Neural cell (in vitro differentiated cells): ENCODE data around the gene RAD9A. TPM values are rescaled to one million over a fixed set of nuclear protein-coding genes. Genes with fewer than 3 reads are reported as not detected.
"Not testable (repeated sequence)": the region's sequence is repeated elsewhere in the genome, so short reads cannot be mapped to it uniquely, and the experiment has no call there.

Source experiments
- H2AFZ ChIP-seq: fragments of 200-600, 300-800 bp; sonication (generic), shearing (Covaris generic); 2 replicates; pipeline ENCODE4 v1.6.0; 2014; ENCODE audit warnings: low read depth, mild to moderate bottlenecking, antibody characterized with exemption, low read length, moderate library complexity
- H3F3A ChIP-seq: fragments of 200-600 bp; shearing (Covaris generic); 2 replicates; pipeline ENCODE4 v1.6.1; 2016; ENCODE audit warnings: mild to moderate bottlenecking, moderate library complexity, mixed read lengths, antibody characterized with exemption, low read length; ENCODE audit not compliant: insufficient read depth, poor library complexity, severe bottlenecking
- H3K27ac ChIP-seq: fragments of 200-600, 300-800 bp; sonication (generic), shearing (Covaris generic); 2 replicates; pipeline ENCODE4 v1.5.1; 2014; ENCODE audit warnings: mild to moderate bottlenecking, low read length, moderate library complexity
- H3K27me3 ChIP-seq: fragments of 300-800, 200-600 bp; sonication (generic), shearing (Covaris generic); 2 replicates; pipeline ENCODE4 v1.6.0; 2014; ENCODE audit warnings: mild to moderate bottlenecking, low read depth, low read length, moderate library complexity; ENCODE audit not compliant: insufficient read depth
- H3K36me3 ChIP-seq: fragments of 300-800, 200-600 bp; sonication (generic), shearing (Covaris generic); 2 replicates; pipeline ENCODE4 v1.5.1; 2014; ENCODE audit warnings: mild to moderate bottlenecking, antibody characterized with exemption, low read length, moderate library complexity; ENCODE audit not compliant: insufficient read depth
- H3K4me2 ChIP-seq: fragments of 300-800, 200-600 bp; sonication (generic), shearing (Covaris generic); 2 replicates; pipeline ENCODE4 v1.6.0; 2014; ENCODE audit warnings: mild to moderate bottlenecking, low read length
- H3K4me3 ChIP-seq: fragments of 300-800, 200-600 bp; sonication (generic), shearing (Covaris generic); 2 replicates; pipeline ENCODE4 v1.5.1; 2014; ENCODE audit warnings: mild to moderate bottlenecking, low read length, moderate library complexity
- H3K79me2 ChIP-seq: fragments of 200-600 bp; shearing (Covaris generic); replicated peaks from 2 replicates; pipeline ENCODE4 v1.6.0; 2014; ENCODE audit warnings: mild to moderate bottlenecking, low read length, moderate library complexity; ENCODE audit not compliant: insufficient read depth
- H3K9ac ChIP-seq: fragments of 300-800, 200-600 bp; sonication (generic), shearing (Covaris generic); 2 replicates; pipeline ENCODE4 v1.6.1; 2016; ENCODE audit warnings: mild to moderate bottlenecking, low read length, mixed read lengths
- H3K9me2 ChIP-seq: fragments of 200-600 bp; shearing (Covaris generic); 2 replicates; pipeline ENCODE4 v1.6.1; 2016; ENCODE audit warnings: mild to moderate bottlenecking, low read length, mixed read lengths; ENCODE audit not compliant: insufficient read depth
- H3K9me3 ChIP-seq: fragments of 200-600, 300-800 bp; sonication (generic), shearing (Covaris generic); 2 replicates; pipeline ENCODE4 v1.6.1; 2016; ENCODE audit warnings: mild to moderate bottlenecking, mixed run types, low read length, moderate library complexity, mixed read lengths
- H4K20me1 ChIP-seq: fragments of 200-600 bp; shearing (Covaris generic); 2 replicates; pipeline ENCODE4 v1.6.1; 2016; ENCODE audit warnings: mild to moderate bottlenecking, mixed run types; ENCODE audit not compliant: insufficient read depth
- EP300 ChIP-seq: fragments of 450-650 bp; conservative IDR thresholded peaks from 2 replicates; pipeline ENCODE4 v1.6.1; 2014; ENCODE audit warnings: antibody characterized with exemption, mild to moderate bottlenecking, moderate library complexity; ENCODE audit not compliant: poor library complexity, severe bottlenecking
- EZH2 ChIP-seq: fragments of 200-600, 300-800 bp; shearing (Covaris generic), sonication (generic); IDR thresholded peaks from 2 replicates; pipeline ENCODE4 v1.6.1; 2014; ENCODE audit warnings: antibody characterized with exemption, low read length, borderline replicate concordance, mild to moderate bottlenecking; ENCODE audit not compliant: insufficient read depth, poor library complexity, severe bottlenecking
- MXI1 ChIP-seq: fragments of 450-650 bp; conservative IDR thresholded peaks from 2 replicates; pipeline ENCODE4 v1.6.1; 2014; ENCODE audit warnings: antibody characterized with exemption, mild to moderate bottlenecking; ENCODE audit not compliant: poor library complexity, severe bottlenecking
- POLR2AphosphoS5 ChIP-seq: IDR thresholded peaks from 2 replicates; pipeline ENCODE4 v1.6.1; 2012
- RAD21 ChIP-seq: fragments of 450-650 bp; conservative IDR thresholded peaks from 2 replicates; pipeline ENCODE4 v1.6.1; 2014; ENCODE audit warnings: antibody characterized with exemption, mild to moderate bottlenecking, moderate library complexity
- SMC3 ChIP-seq: fragments of 450-650 bp; conservative IDR thresholded peaks from 2 replicates; pipeline ENCODE4 v1.6.1; 2014; ENCODE audit warnings: antibody characterized with exemption, mild to moderate bottlenecking, moderate library complexity; ENCODE audit not compliant: poor library complexity
- TAF1 ChIP-seq: IDR thresholded peaks from 2 replicates; pipeline ENCODE4 v1.6.1; 2012; ENCODE audit warnings: low read depth
- polyA plus RNA-seq: library from polyadenylated mRNA; depleted of rRNA; stranded (reverse); fragments of >200 nt; gene quantifications from 2 replicates; pipeline ENCODE4 v1.2.3, GENCODE V29; 2014
- TF ChIP-seq, protein P1 (sequence below): IDR thresholded peaks from 2 replicates; pipeline ENCODE4 v1.6.1; 2012; ENCODE audit warnings: borderline replicate concordance
- TF ChIP-seq, protein P2 (sequence below): fragments of 450-650 bp; IDR thresholded peaks from 2 replicates; pipeline ENCODE4 v1.5.1; 2014; ENCODE audit warnings: antibody characterized with exemption, mild to moderate bottlenecking, moderate library complexity; ENCODE audit not compliant: poor library complexity, severe bottlenecking

The RAD9A gene
- polyA plus RNA-seq, 1 donor from 2014 or later = 59.6 TPM

DNA sequence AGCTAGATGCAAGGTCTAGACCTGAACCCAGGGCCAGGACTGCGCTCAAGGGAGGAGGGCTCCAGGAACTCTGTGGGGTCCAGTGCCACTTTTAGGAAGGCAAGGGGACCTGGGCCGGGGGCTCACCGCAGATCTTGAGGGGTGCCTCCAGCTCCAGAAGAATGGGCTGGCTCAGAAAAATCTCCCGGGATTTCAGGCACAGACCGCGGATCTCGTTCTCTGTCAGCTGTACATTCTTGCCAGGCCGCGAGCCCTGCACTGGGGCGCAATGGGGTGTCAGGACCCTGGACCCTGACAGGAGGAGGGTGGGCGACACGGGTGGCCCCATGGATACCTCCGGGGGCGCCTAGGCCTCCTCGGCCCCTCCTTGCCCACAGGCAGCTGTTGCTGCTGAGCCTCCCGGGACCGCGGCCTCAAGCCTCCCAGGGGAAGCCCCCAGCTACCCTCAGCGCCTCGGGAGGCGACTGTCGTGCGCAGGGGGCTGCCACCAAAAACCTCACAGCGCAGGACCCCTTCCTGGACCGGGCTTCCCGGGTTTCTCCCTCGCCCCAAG, 9.2 kb downstream of the RAD9A start:
- peaks cover 11% of the 10 kb centered on the region for H3K79me2 ChIP-seq
- no peaks in the 10 kb centered on the region for H3K9me3 ChIP-seq
- peak overlapping the region; percentile 85 for H3K9ac ChIP-seq
- H3K27ac ChIP-seq = peak overlapping the region; percentile 24
- no peaks in the 10 kb centered on the region for H3F3A ChIP-seq
- peak overlapping the region; percentile 98 for H3K4me3 ChIP-seq
- no peak for TF ChIP-seq MXI1
- TF ChIP-seq EZH2 = no peak
- no peaks in the 10 kb centered on the region for H3K36me3 ChIP-seq
- H4K20me1 ChIP-seq = no peaks in the 10 kb centered on the region
- no peaks in the 10 kb centered on the region for H3K27me3 ChIP-seq
- H2AFZ ChIP-seq = no peak overlapping the region
- peak overlapping the region; percentile 78 for H3K4me2 ChIP-seq
- H3K9me2 ChIP-seq = no peaks in the 10 kb centered on the region

DNA sequence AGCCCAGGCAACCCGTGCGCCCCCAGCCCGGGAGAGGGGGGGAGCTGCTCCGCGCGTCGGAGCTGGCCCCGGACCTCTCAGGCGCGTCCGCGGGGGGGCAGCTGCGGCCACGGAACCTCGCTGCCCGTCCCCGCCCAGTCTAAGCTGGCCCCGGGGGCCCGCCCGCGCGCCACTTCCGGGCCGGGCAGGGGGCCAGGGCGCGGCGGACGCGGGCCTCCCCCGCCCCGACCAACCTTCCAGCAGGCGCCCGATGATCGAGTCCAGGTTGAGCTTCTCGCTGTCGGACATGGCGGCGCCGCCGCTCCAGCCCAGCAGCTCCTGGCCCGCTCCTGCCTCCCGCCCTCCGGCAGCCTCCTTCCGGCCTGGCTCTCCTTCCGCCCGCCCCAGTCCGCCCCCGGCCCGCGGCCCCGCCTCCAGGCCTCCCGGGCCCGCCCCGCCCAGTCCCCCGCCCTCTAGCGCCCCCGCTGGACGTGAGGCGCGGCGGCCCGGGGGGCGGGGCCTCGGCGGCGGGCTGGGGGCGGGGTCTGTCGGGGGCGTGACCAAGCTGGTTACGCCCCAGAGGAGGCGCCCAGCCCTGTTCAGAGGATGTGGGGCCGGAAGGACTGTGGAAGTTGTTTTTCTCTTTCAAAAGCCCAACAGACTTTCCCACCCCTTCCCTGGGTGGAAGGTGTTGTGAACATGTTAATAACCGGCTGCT, 9.9 kb downstream of the RAD9A start, which contains the start of gene PPP1CA:
PPP1CA (minus strand) TSS at position 364 of the 697 bp plus-strand sequence; CDS start at position 288, 76 bp downstream.
- H3K9ac ChIP-seq = peak within 1 kb of the TSS; percentile 85
- TF ChIP-seq, protein P1, sequence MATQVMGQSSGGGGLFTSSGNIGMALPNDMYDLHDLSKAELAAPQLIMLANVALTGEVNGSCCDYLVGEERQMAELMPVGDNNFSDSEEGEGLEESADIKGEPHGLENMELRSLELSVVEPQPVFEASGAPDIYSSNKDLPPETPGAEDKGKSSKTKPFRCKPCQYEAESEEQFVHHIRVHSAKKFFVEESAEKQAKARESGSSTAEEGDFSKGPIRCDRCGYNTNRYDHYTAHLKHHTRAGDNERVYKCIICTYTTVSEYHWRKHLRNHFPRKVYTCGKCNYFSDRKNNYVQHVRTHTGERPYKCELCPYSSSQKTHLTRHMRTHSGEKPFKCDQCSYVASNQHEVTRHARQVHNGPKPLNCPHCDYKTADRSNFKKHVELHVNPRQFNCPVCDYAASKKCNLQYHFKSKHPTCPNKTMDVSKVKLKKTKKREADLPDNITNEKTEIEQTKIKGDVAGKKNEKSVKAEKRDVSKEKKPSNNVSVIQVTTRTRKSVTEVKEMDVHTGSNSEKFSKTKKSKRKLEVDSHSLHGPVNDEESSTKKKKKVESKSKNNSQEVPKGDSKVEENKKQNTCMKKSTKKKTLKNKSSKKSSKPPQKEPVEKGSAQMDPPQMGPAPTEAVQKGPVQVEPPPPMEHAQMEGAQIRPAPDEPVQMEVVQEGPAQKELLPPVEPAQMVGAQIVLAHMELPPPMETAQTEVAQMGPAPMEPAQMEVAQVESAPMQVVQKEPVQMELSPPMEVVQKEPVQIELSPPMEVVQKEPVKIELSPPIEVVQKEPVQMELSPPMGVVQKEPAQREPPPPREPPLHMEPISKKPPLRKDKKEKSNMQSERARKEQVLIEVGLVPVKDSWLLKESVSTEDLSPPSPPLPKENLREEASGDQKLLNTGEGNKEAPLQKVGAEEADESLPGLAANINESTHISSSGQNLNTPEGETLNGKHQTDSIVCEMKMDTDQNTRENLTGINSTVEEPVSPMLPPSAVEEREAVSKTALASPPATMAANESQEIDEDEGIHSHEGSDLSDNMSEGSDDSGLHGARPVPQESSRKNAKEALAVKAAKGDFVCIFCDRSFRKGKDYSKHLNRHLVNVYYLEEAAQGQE = no peak
- TF ChIP-seq SMC3 (peak; percentile 49), MXI1 (peak; percentile 70), RAD21 (peak; percentile 43), TAF1 (no peak), POLR2AphosphoS5 (peak; percentile 83), EZH2 (no peak), EP300 (no peak)
- TF ChIP-seq, protein P2, sequence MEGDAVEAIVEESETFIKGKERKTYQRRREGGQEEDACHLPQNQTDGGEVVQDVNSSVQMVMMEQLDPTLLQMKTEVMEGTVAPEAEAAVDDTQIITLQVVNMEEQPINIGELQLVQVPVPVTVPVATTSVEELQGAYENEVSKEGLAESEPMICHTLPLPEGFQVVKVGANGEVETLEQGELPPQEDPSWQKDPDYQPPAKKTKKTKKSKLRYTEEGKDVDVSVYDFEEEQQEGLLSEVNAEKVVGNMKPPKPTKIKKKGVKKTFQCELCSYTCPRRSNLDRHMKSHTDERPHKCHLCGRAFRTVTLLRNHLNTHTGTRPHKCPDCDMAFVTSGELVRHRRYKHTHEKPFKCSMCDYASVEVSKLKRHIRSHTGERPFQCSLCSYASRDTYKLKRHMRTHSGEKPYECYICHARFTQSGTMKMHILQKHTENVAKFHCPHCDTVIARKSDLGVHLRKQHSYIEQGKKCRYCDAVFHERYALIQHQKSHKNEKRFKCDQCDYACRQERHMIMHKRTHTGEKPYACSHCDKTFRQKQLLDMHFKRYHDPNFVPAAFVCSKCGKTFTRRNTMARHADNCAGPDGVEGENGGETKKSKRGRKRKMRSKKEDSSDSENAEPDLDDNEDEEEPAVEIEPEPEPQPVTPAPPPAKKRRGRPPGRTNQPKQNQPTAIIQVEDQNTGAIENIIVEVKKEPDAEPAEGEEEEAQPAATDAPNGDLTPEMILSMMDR = peak; percentile 7

DNA sequence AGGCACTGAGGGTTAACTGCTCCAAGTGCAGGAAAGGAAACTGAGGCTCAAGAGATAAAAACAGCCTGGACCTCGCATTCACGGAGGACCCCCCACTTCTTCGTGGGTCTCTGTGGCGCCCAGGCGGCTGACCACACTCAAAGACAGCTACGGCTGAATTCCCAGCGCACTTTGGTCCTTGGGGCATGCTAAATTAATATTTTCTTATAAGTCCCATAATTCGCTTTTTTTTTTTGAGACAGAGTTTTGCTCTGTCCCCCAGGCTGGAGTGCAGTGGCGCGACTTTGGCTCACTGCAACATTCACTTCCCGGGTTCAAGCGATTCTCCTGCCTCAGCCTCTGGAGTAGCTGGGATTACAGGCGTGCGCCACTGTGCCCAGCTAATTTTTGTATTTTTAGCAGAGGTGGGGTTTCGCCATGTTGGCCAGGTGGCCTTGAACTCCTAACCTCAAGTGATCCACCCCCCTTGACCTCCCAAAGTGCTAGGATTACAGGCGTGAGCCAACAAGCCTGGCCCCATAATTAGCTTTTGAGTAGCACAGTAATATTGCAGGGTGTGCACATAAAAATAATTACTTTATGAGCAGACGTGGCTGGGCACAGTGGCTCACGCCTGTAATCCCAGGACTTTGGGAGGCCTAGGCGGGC, 10.5 kb downstream of the RAD9A start:
- H3K79me2 ChIP-seq = peaks cover 11% of the 10 kb centered on the region
- not testable (repeated sequence) for H3K4me2 ChIP-seq, H3K4me3 ChIP-seq, H3K9ac ChIP-seq, H3K9me3 ChIP-seq, H4K20me1 ChIP-seq, H3K9me2 ChIP-seq, H2AFZ ChIP-seq, H3K36me3 ChIP-seq, H3F3A ChIP-seq, H3K27me3 ChIP-seq, H3K27ac ChIP-seq

More for the DNA sequence above, 9.9 kb downstream of the RAD9A start, which contains the start of gene PPP1CA:
- peak within 1 kb of the TSS; percentile 98 for H3K4me3 ChIP-seq
- peaks cover 11% of the 10 kb centered on the region for H3K79me2 ChIP-seq
- H3K9me2 ChIP-seq = no peaks in the 10 kb centered on the region
- no peaks in the 10 kb centered on the region for H4K20me1 ChIP-seq
- H3K9me3 ChIP-seq = no peaks in the 10 kb centered on the region
- H3F3A ChIP-seq = no peaks in the 10 kb centered on the region
- no peaks in the 10 kb centered on the region for H3K36me3 ChIP-seq
- H3K4me2 ChIP-seq = peak within 1 kb of the TSS; percentile 78
- peak within 1 kb of the TSS; percentile 24 for H3K27ac ChIP-seq
- no peaks in the 10 kb centered on the region for H3K27me3 ChIP-seq
- H2AFZ ChIP-seq = no peak within 1 kb of the TSS

DNA sequence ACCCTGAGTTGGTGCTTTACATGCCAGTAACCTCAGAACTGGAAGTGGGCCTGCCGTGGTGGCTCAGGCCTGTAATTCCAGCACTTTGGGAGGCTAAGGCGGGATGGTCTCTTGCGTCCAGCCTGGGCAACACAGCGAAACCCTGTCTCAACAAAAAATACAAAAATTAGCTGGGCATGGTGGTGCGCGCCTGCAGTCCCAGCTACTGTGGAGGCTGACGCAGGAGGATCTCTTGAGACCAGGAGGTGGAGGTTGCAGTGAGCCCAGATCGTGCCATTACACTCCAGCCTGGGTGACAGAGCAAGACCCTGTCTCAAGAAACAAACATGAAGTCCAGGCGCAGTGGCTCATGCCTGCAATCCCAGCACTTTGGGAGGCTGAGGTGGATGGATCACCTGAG, 11.3 kb downstream of the RAD9A start:
- not testable (repeated sequence) for H3K4me2 ChIP-seq, H4K20me1 ChIP-seq, H3K9me2 ChIP-seq, H3K27ac ChIP-seq, H3K9ac ChIP-seq, H2AFZ ChIP-seq, H3K36me3 ChIP-seq, H3K9me3 ChIP-seq, H3K27me3 ChIP-seq, H3F3A ChIP-seq, H3K4me3 ChIP-seq
- H3K79me2 ChIP-seq = peaks cover 11% of the 10 kb centered on the region
